GM12892 (cell line): ENCODE measurements around the gene UBFD1.

Experiments used
- POLR2A ChIP-seq: IDR thresholded peaks from 2 replicates; pipeline ENCODE4 v1.6.1; 2011; ENCODE audit warnings: low read depth, low read length, control low read depth
- POLR2AphosphoS5 ChIP-seq: IDR thresholded peaks from 2 replicates; pipeline ENCODE4 v1.6.1; 2011; ENCODE audit warnings: low read depth, low read length, control low read depth

- TF ChIP-seq POLR2AphosphoS5: no peak
- TF ChIP-seq POLR2A: no peak
Observed at GRCh38 chr16:23564575-23565363, 7.2 kb downstream of the UBFD1 start.
